LHCN-M2 (cell line): Measurements from ENCODE around the gene ACLY. TPM values are rescaled to one million over a fixed set of nuclear protein-coding genes. Genes with fewer than 3 reads are reported as not detected.
A peak's percentile ranks its signal among the peaks of the same experiment; 100 is the strongest.

Experiments used
- DNase-seq: peaks from one replicate; pipeline ENCODE4 v3.0.0-alpha.2; 2012; ENCODE audit warnings: low read depth
- polyA plus RNA-seq: library from polyadenylated mRNA; unstranded; fragments of >200 nt; gene quantifications from one replicate; pipeline ENCODE4 v1.2.1, GENCODE V29; 2012; ENCODE audit warnings: missing spikeins
- total RNA-seq: library from RNA; depleted of rRNA; stranded (reverse); fragments of >200 nt; gene quantifications from 2 replicates; pipeline ENCODE4 v1.2.3, GENCODE V29; 2014; rRNA removed

ACLY gene
- total RNA-seq: 181 and 184 TPM in 2 replicates
- 132 TPM for polyA plus RNA-seq

DNA sequence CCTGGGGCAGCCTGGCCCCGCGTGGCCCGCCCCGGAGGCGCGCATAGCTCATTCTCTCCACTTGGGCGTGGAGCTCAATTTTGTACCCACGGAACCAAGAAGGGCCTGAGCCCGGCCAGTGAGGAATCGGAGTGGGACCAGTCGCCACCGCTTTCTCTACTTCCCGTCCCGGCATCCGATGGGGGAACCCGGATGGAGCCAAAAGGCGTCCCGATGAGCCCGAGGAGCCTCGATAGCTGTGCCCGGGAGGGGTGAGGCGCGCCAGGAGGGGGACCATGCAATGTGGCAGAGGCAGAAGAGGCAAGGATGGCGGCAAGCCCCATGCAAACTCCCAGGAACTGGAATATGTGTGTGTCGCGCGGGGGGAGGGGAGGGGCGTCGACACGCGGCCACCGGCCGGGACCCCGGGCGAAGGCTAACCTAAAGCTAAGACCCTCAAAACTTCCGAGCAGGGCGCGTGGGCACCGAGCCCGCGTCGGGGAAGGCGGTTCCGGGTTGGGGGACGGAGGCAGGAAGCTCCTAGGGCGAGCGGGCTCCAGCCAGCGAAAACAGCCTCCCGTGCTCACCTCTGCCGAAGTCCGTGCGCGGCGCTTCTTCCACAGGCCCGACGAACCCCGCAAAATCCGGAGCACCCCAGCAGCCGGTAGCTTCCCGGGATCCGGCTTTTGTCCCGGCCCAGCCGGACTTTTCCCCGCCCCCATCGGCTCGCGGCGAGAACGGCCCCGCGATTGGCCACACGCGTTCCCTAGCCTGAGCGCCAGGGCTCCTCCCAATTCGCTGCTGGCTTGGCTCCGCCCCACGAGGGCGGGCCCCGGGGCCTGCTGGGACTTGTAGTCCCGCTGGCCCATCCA, at the start of gene ACLY:
ACLY (minus strand) TSS at position 638 of the 851 bp plus-strand sequence. CDS start 5,078 bp downstream, outside the sequence.
- peak; percentile 96 for DNase-seq

DNA sequence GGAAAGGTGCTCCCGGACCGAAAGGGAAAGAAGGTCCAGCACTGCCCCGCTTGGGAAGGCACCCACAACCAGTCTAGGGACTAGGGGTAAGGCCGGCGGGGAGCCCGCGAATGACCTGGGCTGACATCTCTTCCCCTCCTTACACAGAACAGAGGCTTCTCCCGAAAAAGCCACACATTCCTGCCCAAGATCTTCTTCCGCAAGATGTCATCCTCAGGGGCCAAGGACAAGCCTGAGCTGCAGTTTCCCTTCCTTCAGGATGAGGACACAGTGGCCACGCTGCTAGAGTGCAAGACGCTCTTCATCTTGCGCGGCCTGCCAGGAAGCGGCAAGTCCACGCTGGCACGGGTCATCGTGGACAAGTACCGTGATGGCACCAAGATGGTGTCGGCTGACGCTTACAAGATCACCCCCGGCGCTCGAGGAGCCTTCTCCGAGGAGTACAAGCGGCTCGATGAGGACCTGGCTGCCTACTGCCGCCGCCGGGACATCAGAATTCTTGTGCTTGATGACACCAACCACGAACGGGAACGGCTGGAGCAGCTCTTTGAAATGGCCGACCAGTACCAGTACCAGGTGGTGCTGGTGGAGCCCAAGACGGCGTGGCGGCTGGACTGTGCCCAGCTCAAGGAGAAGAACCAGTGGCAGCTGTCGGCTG, 49.3 kb upstream of the ACLY start:
- no peak for DNase-seq

DNA sequence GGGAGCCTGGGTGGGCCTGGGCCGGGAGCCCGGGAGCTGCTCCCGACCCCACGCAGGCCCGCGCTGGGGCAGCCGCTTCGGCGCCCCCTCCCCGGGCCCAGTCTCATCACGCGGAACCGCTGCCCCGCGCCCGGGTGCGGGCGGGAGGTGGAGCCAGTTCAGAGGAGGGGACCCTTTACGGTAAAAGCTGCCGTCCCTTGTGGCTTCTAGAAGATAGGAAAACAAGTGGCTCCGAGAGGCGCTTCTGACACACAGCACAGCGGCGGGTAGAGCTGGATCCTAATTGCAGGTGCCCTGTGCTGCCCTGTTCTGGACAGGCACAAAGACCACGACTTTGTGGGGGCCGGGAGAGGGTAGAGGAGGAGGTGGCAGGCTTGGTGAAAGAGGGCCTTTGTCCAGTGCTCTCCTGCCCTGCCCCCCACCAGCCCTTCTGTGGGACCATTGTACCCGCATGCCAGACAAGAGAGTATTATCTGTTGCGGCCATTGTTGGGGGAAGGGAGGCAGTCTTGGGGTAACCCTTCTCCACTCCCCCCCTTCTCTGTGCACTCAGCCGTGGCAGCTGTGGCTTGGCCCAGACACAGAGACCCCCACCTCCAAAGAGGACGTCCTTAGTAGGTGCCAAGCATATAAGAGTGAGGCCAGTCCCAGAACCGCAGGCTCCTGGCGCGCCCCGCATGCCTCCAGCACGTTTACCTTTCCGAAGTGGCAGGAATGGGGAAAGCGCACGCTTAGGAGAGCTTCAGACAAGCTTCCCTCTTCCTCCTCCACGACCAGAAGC, 48.6 kb upstream of the ACLY start:
- DNase-seq: peak; percentile 22

DNA sequence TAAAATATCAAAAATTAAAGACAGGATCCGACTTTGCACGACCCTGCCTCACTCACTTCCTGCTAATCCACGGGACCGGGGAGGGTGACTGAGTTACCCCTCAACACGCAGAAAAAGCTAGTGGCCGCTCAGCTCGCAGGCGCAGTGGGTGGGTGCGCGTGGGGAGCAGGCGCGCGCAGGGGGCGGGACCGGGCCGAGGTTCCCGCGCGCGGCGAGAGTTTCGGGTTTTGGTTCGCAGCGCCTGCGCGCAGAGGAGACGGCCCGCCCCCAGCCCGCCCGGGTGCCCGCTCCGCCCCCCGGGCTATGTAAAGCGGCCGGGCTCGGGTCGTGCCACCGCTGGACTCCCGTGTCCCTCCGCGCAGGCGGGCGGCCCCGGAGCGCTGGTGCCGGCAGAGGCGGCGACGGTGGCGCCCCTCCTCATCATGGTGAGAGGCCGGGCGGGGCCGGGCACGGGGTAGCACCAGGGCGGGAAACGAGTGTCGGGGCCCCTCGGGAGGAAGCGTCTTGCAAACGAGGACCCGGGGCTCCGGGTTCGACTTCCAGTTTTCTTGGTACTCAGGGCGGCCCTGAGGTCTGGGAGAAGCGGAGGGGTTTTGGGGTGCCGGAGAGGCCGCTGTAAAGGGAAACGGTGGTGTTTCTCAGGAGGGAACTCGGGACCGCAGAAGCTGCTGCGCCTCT, 47.9 kb upstream of the ACLY start, which contains the start of gene CNP:
CNP (plus strand) TSS at position 333 of the 678 bp plus-strand sequence; CDS start at position 423, 90 bp downstream.
- peak; percentile 88 for DNase-seq

DNA sequence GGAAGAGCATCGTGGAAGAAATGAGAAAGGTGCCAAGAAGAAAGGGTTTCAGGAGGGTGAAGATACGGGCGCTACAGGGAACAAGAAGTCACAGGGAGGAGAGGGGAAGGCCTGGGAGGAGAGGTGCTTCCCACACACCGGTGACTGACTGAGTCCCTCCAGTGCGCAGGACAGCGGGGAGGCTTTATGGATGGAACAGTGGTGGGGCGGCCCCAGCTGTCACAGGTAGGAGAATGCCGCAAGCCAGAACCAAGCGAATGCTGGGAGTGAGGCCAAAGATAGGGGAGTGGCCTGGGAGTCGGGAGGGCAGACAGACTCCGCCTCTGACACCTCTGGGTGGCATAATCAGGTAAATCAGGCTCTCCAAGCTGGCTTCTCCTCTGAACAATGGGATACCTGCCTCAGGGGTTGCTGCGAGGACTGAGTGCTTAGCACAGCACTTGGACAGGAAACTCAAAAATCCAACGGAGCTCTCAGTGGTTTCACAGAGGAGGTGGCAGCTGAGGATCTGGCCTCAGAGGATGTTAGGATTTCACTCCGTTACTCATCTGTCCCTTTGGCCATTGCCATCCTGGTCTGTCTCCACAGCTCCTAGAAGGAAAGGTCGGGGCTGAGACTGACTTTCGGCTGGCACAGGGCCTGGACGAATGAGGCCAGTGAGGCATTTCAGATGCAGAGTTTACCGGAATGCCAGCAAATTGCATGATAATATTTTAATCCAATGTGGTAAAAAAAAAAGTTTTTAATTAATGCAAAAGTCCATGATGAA, 47.1 kb upstream of the ACLY start:
- DNase-seq: peak; percentile 48

DNA sequence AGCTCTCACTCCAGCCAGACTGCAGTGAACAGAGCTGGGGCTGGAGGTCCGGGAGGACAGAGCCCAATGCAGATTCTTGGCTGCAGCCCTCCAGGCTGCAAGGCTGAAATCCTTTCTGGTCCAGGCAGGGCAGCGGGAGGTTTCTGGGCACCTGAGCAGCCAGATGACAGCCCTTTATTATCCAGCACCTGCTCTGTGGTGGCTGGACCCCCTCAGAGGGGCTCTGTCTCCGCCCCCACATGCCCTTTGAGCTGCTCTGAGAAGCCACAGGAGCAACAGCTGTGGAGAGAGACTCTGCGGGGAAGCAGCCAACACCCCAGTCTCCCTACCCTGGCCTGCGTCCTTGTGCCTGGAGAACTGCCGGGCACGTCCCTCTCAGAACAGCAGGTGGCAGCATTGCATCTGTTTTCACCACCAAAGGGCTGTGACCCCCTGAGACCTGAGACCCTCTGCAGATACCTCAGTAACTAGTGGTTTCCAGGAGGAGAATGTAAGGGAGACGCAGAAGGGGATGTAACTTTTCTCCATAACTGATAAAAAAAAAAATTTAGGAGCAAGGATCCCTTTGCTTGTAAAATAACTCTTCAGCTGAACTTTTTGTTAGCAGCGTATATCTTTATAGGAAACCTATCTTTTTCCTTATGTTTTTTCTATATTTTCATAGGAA, 44.1 kb upstream of the ACLY start:
- peak; percentile 83 for DNase-seq

DNA sequence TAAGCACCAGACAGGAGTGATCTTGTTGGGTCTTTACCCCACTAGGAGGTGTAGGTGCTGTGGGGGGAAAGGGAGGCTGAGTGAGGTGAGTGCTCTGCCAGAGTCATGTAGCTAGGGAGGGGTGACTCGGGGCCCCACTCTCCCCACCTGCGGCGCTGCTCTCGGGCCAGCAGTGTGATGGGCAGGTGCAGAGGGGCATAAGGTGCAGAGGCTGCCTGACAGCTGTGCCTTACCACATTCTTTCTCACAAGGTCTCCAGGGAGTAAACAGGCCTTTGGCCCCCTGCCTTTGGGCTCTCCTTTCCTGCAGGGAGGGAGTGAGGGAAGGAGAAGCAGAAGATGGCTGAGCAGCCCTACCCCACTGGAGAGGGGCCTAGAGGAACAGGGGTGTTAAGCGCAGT, 43.4 kb upstream of the ACLY start:
- DNase-seq: peak; percentile 20

DNA sequence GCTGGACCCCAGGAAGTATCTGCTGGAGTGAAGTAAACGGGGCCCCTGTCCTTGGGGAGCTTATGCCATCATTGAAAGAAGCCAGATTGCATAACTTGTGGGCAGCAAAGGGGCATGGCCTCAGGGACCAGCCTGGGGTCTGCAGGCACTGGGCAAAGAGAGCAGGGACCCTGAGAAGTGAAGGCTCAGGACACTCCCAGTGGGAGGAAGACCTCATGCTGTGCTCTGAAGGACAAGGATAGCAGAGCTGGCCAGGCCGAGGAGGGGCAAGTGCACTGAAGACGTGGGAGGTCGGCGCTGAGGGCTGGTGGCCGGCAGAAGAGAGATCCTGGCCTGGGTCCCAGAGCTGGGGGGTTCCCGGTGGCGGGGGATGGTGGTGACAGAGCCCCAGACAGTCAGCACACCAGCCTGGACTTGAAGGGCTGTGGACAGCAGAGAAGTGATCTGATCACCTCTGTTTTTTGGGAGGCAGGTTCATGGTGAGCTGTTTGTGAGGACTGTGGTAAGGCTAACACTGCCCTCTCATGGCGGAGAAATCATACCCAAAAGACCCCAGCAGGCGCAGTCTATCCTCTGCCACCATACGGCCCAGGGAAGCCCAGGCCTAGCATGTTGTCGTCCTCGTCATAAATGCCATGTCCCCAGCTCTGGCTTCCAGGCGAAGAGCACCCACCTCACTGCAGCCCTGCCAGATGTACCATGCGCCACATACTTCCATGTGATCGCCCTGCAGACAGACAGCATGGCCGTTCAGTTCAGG, 40.8 kb upstream of the ACLY start:
- DNase-seq: peak; percentile 24

DNA sequence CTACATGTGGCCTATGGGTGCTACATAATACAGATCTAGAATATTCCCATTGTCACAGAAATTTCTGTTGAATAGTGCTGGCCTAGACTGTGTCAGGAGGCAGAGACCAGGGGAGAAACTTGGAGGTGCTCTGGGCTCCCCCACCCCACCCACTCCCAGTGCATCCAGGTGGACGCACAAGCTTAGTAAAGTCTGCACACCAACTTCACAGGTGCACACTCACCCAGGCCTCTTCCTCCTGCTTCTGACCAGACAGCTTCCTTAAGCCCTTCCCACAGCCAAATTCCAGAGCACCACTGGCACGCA, 40.2 kb upstream of the ACLY start:
- no peak for DNase-seq

- no peak for DNase-seq
These were observed 39.2 kb upstream of the ACLY start for GRCh38 chr17:41957869-41958439.

DNA sequence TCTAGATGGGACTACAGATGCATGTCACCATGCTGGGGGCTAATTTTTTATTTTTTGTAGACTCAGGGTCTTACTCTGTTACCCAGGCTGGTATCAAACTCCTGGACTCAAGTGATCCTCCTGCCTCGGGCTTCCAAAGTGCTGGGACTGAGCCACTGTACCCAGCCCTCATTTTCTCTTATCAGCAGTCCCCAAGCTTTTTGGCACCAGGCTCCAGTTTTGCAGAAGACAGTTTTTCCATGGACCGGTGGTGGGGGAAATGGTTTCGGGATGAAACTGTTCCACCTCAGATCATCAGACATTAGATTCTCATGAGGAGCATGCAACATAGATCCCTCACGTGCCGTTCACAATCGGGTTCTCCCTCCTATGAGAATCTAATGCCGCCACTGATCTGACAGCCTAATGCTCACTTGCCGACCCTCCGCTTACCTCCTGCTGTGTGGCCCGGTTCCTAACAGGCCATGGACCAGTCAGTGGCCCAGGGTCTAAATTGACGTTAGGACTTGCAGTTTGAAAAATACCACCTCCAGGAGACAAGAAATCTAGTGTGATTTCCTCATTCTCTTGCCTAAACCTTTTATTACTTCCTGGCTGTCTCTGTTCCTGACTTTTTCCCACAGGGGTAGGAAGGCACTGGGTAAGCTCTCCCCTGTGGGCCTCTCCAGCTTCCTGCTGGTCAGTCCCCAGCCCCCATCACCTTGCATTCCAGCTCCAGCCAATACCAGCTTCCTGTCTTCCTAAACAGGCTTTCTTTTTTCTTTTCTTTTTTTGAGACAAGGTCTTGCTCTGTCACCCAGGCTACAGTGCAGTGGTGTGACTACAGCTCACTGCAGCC, 38.5 kb upstream of the ACLY start:
- DNase-seq: no peak

- DNase-seq: no peak
These were observed 37.8 kb upstream of the ACLY start for GRCh38 chr17:41956522-41956921.

GRCh38 chr17:41948762-41949460, 30.2 kb upstream of the ACLY start:
- no peak for DNase-seq

GRCh38 chr17:41944943-41945342, 26.2 kb upstream of the ACLY start:
- no peak for DNase-seq

DNA sequence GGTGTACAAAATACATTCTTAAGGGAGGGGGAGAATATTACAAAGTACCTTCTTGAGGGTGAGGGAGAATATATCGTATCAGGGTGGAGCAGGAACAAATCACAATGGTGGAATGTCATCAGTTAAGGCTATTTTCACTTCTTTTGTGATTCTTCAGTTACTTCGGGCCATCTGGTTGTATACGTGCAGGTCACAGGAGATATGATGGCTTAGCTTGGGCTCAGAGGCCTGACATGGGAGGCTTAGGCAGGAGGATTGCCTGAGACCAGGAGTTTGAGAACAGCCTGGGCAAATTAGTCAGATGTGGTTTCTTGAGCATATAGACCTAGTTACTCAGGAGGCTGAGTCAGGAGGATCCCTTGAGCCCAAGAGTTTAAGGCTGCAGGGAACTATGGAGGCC, 24.7 kb upstream of the ACLY start:
- DNase-seq: no peak

DNA sequence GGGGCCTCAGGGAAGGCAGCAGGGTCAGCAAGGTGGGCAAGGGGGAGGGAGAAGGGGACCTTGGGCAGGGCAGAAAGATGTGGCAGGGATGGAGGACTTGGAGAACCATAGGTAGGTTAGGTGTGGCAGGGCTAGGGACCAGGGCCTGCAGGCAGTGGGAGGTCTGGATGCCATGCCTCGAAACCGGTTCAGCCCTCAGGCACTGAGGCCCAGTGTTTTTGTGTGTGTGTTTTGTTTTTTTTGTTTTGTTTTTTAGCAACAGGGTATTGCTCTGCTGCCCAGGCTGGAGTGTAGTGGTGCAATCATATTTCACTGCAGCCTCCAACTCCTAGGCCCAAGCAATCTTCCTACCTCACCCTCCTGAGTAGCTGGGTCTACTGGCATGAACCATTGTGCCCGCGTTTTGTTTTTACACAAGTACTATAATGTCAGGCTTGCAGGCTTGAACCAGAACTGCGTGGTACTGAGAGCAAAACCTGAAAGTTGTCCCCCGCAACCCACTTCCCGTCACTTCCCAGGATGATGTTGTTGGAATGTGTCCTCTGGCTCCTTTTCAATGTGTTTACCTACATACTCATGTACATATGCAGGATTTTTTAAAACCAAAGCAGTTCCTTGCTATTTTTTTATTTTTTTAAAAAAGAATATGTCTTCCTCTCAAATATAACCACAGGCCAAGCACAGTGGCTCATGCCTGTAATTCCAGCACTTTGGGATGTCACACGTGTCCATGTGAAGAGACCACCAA, 24.0 kb upstream of the ACLY start:
- DNase-seq: no peak

DNA sequence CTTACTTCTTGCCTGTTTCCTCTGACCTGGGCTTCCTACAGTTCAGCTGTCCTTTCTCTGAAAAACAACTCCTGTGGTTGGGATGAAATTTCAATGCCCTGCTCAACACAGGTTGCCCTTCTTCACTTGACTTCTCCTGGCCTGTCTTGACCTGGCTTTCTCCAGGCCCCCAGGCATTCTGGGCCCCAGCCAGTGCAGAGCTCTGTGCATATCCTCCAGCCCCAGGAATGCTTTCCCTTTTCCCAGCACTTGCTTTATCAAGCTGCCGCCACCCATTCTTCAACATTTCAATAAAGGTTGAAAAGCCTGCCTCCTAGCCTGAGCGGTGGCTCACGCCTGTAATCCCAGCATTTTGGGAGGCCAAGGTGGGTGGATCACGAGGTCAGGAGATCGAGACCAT, 22.4 kb upstream of the ACLY start:
- no peak for DNase-seq
